Inferior parietal cortex (tissue), 1 donor: ENCODE measurements around the gene PAOX.
A peak's percentile ranks its signal among the peaks of the same experiment; 100 is the strongest.
"Not testable (repeated sequence)": the region's sequence is repeated elsewhere in the genome, so short reads cannot be mapped to it uniquely, and the experiment has no call there.

Experiments used
- DNase-seq: peaks from one replicate; pipeline ENCODE4 v3.0.0-alpha.2; 2016; ENCODE audit errors: extremely low spot score

Gene PAOX

GRCh38 chr10:133364645-133365431, 14.2 kb upstream of the PAOX start:
- no peak for DNase-seq

GRCh38 chr10:133365461-133366129, 13.5 kb upstream of the PAOX start:
- no peak for DNase-seq

- no peak for DNase-seq
Observed at GRCh38 chr10:133366130-133366478, 13.0 kb upstream of the PAOX start.

- DNase-seq, result no peak
Observed at GRCh38 chr10:133366751-133367150, 12.3 kb upstream of the PAOX start.

GRCh38 chr10:133367461-133367860, 11.6 kb upstream of the PAOX start:
- DNase-seq, result not testable (repeated sequence)

GRCh38 chr10:133368153-133368552, 10.9 kb upstream of the PAOX start:
- DNase-seq, result no peak

GRCh38 chr10:133370030-133370786, 8.9 kb upstream of the PAOX start:
- no peak for DNase-seq

- DNase-seq, result no peak
Observed at GRCh38 chr10:133372507-133372906, 6.6 kb upstream of the PAOX start.

- DNase-seq, result peak; percentile 87
Observed at GRCh38 chr10:133373174-133374090, 5.6 kb upstream of the PAOX start, which contains the start of gene ECHS1. ECHS1 (minus strand) TSS chr10:133373354; CDS start chr10:133373333, 21 bp downstream.

- DNase-seq, result no peak
Observed at GRCh38 chr10:133375357-133376115, 3.5 kb upstream of the PAOX start.

GRCh38 chr10:133376183-133376582, 2.9 kb upstream of the PAOX start:
- DNase-seq, result not testable (repeated sequence)

- DNase-seq, result no peak
Observed at GRCh38 chr10:133377025-133377817, 1.8 kb upstream of the PAOX start.

- no peak for DNase-seq
Observed at GRCh38 chr10:133377818-133378250, 1.2 kb upstream of the PAOX start.

- DNase-seq, result peak; percentile 64
Observed at GRCh38 chr10:133378251-133379096, 588 bp upstream of the PAOX start.

GRCh38 chr10:133379801-133380666, 972 bp downstream of the PAOX start:
- no peak for DNase-seq

GRCh38 chr10:133381036-133381435, 2.0 kb downstream of the PAOX start:
- no peak for DNase-seq

GRCh38 chr10:133383551-133383950, 4.5 kb downstream of the PAOX start:
- DNase-seq, result no peak

- DNase-seq, result no peak
Observed at GRCh38 chr10:133384071-133384470, 5.0 kb downstream of the PAOX start.
